Panc1 (cell line): ENCODE data around the gene GRID2. TPM values are rescaled to one million over a fixed set of nuclear protein-coding genes. Genes with fewer than 3 reads are reported as not detected.

Experiments used
- ATAC-seq: fragments of 200-7000 bp; cut with Tn5 transposase; 2 replicates; pipeline ENCODE4 v1.9.1; 2020; ENCODE audit warnings: mild to moderate bottlenecking, moderate library complexity
- BruUV-seq: library from RNA; stranded (reverse); fragments of 400-500 nt; replicated peaks from 2 replicates; lab custom pipeline; 2021; lab: Mats Ljungman, UMichigan
- CTCF ChIA-PET: fragments of 300-600 bp; sonication (Branson Sonifier 250); formaldehyde crosslinking; loops from one replicate; lab custom pipeline; 2022; ENCODE audit warnings: antibody characterized with exemption; lab: Charles Lee
- POLR2A ChIA-PET: fragments of 300-600 bp; sonication (Branson Sonifier 250); formaldehyde crosslinking; loops from one replicate; lab custom pipeline; 2022; ENCODE audit warnings: antibody characterized with exemption; lab: Charles Lee
- DNase-seq: peaks from one replicate; pipeline ENCODE4 v3.0.0-alpha.2; 2010; ENCODE audit warnings: low read depth, low spot score
- H3K27ac ChIP-seq: 2 replicates; pipeline ENCODE4 v1.5.1; 2011; ENCODE audit warnings: mild to moderate bottlenecking, low read length, inconsistent platforms
- H3K27me3 ChIP-seq: fragments of 200-500 bp; sonication (Bioruptor generic); 2 replicates; pipeline ENCODE4 v1.6.0; 2014; ENCODE audit warnings: low read length, inconsistent platforms; ENCODE audit not compliant: control insufficient read depth, insufficient read depth
- H3K36me3 ChIP-seq: fragments of 200-500 bp; sonication (Bioruptor generic); 2 replicates; pipeline ENCODE4 v1.5.1; 2014; ENCODE audit warnings: inconsistent platforms, mild to moderate bottlenecking, low read length, moderate library complexity; ENCODE audit not compliant: control insufficient read depth, insufficient read depth
- H3K4me1 ChIP-seq: 2 replicates; pipeline ENCODE4 v1.5.1; 2011; ENCODE audit warnings: inconsistent platforms, mild to moderate bottlenecking, low read length, moderate library complexity; ENCODE audit not compliant: control insufficient read depth, insufficient read depth
- H3K4me3 ChIP-seq, 2 experiments: 2 replicates each; pipeline ENCODE4 v1.5.1; 2011 to 2012; ENCODE audit warnings: low read depth in 2 of 2, low read length in 2 of 2, mild to moderate bottlenecking in 2 of 2, inconsistent platforms in 1 of 2, moderate library complexity in 1 of 2
- H3K9me3 ChIP-seq: fragments of 200-500 bp; sonication (Bioruptor generic); 2 replicates; pipeline ENCODE4 v1.5.1; 2014; ENCODE audit warnings: low read depth, mild to moderate bottlenecking, inconsistent platforms, low read length, moderate library complexity; ENCODE audit not compliant: control insufficient read depth, insufficient read depth
- POLR2AphosphoS5 ChIP-seq: IDR thresholded peaks from 2 replicates; pipeline ENCODE4 v1.6.1; 2012; ENCODE audit warnings: mild to moderate bottlenecking, low read depth, low read length, moderate library complexity
- SIN3A ChIP-seq: IDR thresholded peaks from 2 replicates; pipeline ENCODE4 v1.6.1; 2012; ENCODE audit warnings: low read depth, mild to moderate bottlenecking, low read length, moderate library complexity, borderline replicate concordance; ENCODE audit not compliant: insufficient read depth
- TCF7L2 ChIP-seq: IDR thresholded peaks from 2 replicates; pipeline ENCODE4 v1.6.1; 2011; ENCODE audit warnings: mild to moderate bottlenecking, low read depth, low read length, inconsistent platforms
- in situ Hi-C: cut with HindIII; loops from 2 replicates; pipeline ENCODE4 v1.10.0; 2016; ENCODE audit warnings: low sequenced_read_pairs, low pct_unique_long_range_greater_than_20kb
- intact Hi-C: fragments of 100-400 bp; cut with micrococcal nuclease; formaldehyde crosslinking; loops from one replicate; pipeline ENCODE4 v1.10.0; 2022; ENCODE audit not compliant: unreplicated experiment
- total RNA-seq: library from RNA; stranded (reverse); gene quantifications from one replicate; pipeline ENCODE4 v1.2.1, GENCODE V29; 2021; ENCODE audit not compliant: unreplicated experiment
- TF ChIP-seq, protein P1 (sequence below), 2 experiments: IDR thresholded peaks; 2 replicates each; pipeline ENCODE4 v1.6.1; 2011 to 2012; ENCODE audit warnings: low read depth in 2 of 2, control low read depth in 1 of 2, low read length in 1 of 2, mild to moderate bottlenecking in 1 of 2, moderate library complexity in 1 of 2; ENCODE audit not compliant: insufficient read depth in 1 of 2
- TF ChIP-seq, protein P2 (sequence below): fragments of 450-650 bp; IDR thresholded peaks from 2 replicates; pipeline ENCODE4 v1.5.1; 2017; ENCODE audit warnings: mild to moderate bottlenecking

GRID2 gene
- total RNA-seq, 1 experiment from 2014 or later, result 0.08 TPM

DNA sequence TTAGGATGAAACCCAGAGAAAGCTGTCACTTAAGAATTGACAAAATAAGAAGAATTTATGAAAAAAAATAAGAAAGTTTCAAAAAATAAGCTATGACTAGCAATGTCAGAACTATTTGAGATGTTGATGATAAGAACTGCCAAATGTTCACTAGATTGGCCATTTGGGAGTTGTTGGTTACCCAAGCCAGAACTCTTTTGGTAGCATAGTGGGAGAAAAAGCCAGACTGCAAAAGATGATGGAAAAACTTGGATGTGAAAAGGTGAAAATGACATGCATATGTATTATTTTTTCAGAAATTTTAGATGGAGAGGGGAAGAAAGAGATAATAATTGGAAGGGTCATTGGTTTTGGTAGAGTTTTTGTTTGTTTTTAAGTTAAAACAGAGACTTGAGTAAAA lies 1127.6 kb downstream of the GRID2 start:
- ChIA-PET POLR2A (no interaction called here), CTCF (no interaction called here)
- no peak for TF ChIP-seq TCF7L2
- TF ChIP-seq, protein P1, sequence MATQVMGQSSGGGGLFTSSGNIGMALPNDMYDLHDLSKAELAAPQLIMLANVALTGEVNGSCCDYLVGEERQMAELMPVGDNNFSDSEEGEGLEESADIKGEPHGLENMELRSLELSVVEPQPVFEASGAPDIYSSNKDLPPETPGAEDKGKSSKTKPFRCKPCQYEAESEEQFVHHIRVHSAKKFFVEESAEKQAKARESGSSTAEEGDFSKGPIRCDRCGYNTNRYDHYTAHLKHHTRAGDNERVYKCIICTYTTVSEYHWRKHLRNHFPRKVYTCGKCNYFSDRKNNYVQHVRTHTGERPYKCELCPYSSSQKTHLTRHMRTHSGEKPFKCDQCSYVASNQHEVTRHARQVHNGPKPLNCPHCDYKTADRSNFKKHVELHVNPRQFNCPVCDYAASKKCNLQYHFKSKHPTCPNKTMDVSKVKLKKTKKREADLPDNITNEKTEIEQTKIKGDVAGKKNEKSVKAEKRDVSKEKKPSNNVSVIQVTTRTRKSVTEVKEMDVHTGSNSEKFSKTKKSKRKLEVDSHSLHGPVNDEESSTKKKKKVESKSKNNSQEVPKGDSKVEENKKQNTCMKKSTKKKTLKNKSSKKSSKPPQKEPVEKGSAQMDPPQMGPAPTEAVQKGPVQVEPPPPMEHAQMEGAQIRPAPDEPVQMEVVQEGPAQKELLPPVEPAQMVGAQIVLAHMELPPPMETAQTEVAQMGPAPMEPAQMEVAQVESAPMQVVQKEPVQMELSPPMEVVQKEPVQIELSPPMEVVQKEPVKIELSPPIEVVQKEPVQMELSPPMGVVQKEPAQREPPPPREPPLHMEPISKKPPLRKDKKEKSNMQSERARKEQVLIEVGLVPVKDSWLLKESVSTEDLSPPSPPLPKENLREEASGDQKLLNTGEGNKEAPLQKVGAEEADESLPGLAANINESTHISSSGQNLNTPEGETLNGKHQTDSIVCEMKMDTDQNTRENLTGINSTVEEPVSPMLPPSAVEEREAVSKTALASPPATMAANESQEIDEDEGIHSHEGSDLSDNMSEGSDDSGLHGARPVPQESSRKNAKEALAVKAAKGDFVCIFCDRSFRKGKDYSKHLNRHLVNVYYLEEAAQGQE (IDR thresholded peaks at IDR 0.05; ENCODE audit: insufficient read depth in 1 of 2, low read depth in 2 of 2, low read length in 1 of 2), result no peak
- no peak for TF ChIP-seq SIN3A
- TF ChIP-seq POLR2AphosphoS5, result no peak
- TF ChIP-seq, protein P2, sequence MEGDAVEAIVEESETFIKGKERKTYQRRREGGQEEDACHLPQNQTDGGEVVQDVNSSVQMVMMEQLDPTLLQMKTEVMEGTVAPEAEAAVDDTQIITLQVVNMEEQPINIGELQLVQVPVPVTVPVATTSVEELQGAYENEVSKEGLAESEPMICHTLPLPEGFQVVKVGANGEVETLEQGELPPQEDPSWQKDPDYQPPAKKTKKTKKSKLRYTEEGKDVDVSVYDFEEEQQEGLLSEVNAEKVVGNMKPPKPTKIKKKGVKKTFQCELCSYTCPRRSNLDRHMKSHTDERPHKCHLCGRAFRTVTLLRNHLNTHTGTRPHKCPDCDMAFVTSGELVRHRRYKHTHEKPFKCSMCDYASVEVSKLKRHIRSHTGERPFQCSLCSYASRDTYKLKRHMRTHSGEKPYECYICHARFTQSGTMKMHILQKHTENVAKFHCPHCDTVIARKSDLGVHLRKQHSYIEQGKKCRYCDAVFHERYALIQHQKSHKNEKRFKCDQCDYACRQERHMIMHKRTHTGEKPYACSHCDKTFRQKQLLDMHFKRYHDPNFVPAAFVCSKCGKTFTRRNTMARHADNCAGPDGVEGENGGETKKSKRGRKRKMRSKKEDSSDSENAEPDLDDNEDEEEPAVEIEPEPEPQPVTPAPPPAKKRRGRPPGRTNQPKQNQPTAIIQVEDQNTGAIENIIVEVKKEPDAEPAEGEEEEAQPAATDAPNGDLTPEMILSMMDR, result no peak
- Histone ChIP-seq H3K4me1 (no peaks in the 10 kb centered on the region), H3K27me3 (no peaks in the 10 kb centered on the region), H3K4me3 (no peak overlapping the region), H3K9me3 (no peaks in the 10 kb centered on the region), H3K36me3 (no peaks in the 10 kb centered on the region), H3K27ac (no peak overlapping the region)
- DNase-seq, result no peak
- intact Hi-C loops (no loop called here), in situ Hi-C loops (no loop called here)
- no peak for ATAC-seq
- BruUV-seq, result no TSS peak

DNA sequence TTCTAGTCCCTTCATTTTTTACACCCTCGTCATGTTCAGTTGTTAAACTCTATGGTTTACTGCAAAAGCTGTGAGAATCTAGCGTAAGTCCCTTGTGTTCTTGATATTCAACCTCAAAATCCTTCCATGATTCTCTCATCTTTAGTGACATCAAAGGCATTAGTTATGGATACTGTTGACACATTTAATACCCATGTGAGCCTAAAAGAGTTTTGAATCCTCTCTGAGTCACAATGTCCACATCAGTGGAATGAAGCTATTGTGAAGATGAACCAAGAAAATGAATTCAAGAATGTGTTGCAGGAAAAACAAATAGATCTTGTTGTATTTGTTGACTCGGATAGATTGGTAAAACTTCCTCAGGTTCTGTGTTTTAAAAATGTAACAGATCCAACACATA lies 1130.1 kb downstream of the GRID2 start:
- POLR2A ChIA-PET, result no interaction called here
- Histone ChIP-seq H3K9me3 (no peaks in the 10 kb centered on the region), H3K4me1 (no peaks in the 10 kb centered on the region), H3K27me3 (no peaks in the 10 kb centered on the region), H3K4me3 (no peak overlapping the region), H3K27ac (no peak overlapping the region), H3K36me3 (no peaks in the 10 kb centered on the region)
- BruUV-seq, result no TSS peak
- in situ Hi-C loops, result no loop called here
- TF ChIP-seq TCF7L2, result no peak
- TF ChIP-seq, protein P2, result no peak
- TF ChIP-seq, protein P1 (IDR thresholded peaks at IDR 0.05; ENCODE audit: insufficient read depth in 1 of 2, low read depth in 2 of 2, low read length in 1 of 2), result no peak
- TF ChIP-seq POLR2AphosphoS5, result no peak
- TF ChIP-seq SIN3A, result no peak
- no peak for ATAC-seq
- intact Hi-C loops, result no loop called here
- DNase-seq, result no peak
- CTCF ChIA-PET, result no interaction called here
